ENCODE data around the gene CDK18. TPM values are rescaled to one million over a fixed set of nuclear protein-coding genes. Genes with fewer than 3 reads are reported as not detected.

The CDK18 gene
- total and polyA plus RNA-seq, 2 of the 8 experiments (the other 6 are each of a cell fraction or from before 2014, with no cell fraction given) = 31.2 to 44.0 TPM

- Histone ChIP-seq H2BK5ac (ENCODE audit: low read depth, low read length) (no peak overlapping the region), H3K4me1 (replicated peaks in 1 of 4; ENCODE audit: control insufficient read depth in 3 of 4, insufficient read depth in 4 of 4, low read length in 3 of 4) (peaks cover 8 to 34% (median 23%) of the 10 kb centered on the region in 4 experiments), H2AFZ (ENCODE audit: low read length) (no peak overlapping the region), H3K23ac (ENCODE audit: insufficient read length) (no peak overlapping the region), H3K27me3 (replicated peaks in 1 of 4; ENCODE audit: control insufficient read depth in 3 of 4, extremely low read depth in 1 of 4, insufficient read depth in 3 of 4, low read length in 3 of 4) (no peaks in the 10 kb centered on the region), H3K14ac (ENCODE audit: insufficient read length) (no peak overlapping the region), H3K9me3 (ENCODE audit: insufficient read depth in 2 of 2, low read depth in 1 of 2, low read length in 1 of 2) (no peaks in the 10 kb centered on the region), H4K91ac (replicated peaks; ENCODE audit: insufficient read length, low read length) (no peak overlapping the region), H3K4me2 (ENCODE audit: insufficient read depth in 1 of 2, low read depth in 2 of 2, low read length in 2 of 2) (no peak overlapping the region), H2BK12ac (ENCODE audit: low read depth, low read length) (0 out of 2 replicates have a peak overlapping the region, but pooled peaks have one; percentile 5), H3K4ac (replicated peaks; ENCODE audit: insufficient read length, low read depth, low read length) (no peak overlapping the region), H4K20me1 (replicated peaks in 1 of 2; ENCODE audit: control insufficient read depth in 1 of 2, insufficient read depth in 2 of 2, low read length in 2 of 2) (peaks cover 5 to 8% of the 10 kb centered on the region in 2 experiments), H3K56ac (replicated peaks; ENCODE audit: insufficient read length, low read depth, low read length) (no peak overlapping the region), H2BK15ac (ENCODE audit: low read length) (no peak overlapping the region), H3K79me2 (ENCODE audit: control insufficient read depth in 1 of 2, insufficient read depth in 2 of 2, low read length in 2 of 2) (peaks cover 0 to 3% of the 10 kb centered on the region in 2 experiments; a peak in 1 of 4 replicates), H2AK5ac (ENCODE audit: low read depth, low read length) (peak overlapping the region; percentile 56; the same call in 1 of the 2 replicates), H3K27ac (ENCODE audit: low read depth, low read length) (no peak overlapping the region), H3K79me1 (ENCODE audit: low read depth, low read length) (peaks cover 24% of the 10 kb centered on the region), H3K4me3 (ENCODE audit: extremely low read depth in 1 of 4, insufficient read depth in 2 of 4, low read depth in 3 of 4, low read length in 4 of 4) (no peak overlapping the region), H4K8ac (ENCODE audit: extremely low read depth, insufficient read depth, low read length) (no peak overlapping the region), H3K36me3 (ENCODE audit: control insufficient read depth in 2 of 4, insufficient read depth in 4 of 4, low read length in 3 of 4) (no peaks in the 10 kb centered on the region), H3K9ac (replicated peaks in 1 of 4; ENCODE audit: extremely low read depth in 1 of 4, low read depth in 3 of 4, low read length in 3 of 4) (no peak overlapping the region), H3K23me2 (ENCODE audit: low read depth, low read length) (no peaks in the 10 kb centered on the region), H2BK20ac (ENCODE audit: low read length) (no peak overlapping the region), H3K18ac (ENCODE audit: extremely low read depth, low read length) (no peak overlapping the region), H4K5ac (ENCODE audit: insufficient read length, low read depth, low read length) (no peak overlapping the region), H2BK120ac (replicated peaks; ENCODE audit: low read depth, low read length) (no peak overlapping the region)
- WGBS, 2 experiments (ENCODE audit: extremely low coverage in 1 of 2, insufficient coverage in 1 of 2, insufficient read length in 1 of 2, insufficient replicate concordance in 2 of 2, low coverage in 1 of 2, low lambda C conversion rate in 2 of 2, missing lambda C conversion rate in 1 of 2) = 91% methylated on average over 5 of the region's 5 CpGs; no CpG with 5 or more reads in 1 of the 2 experiments
- FAIRE-seq (no peak), DNase-seq (ENCODE audit: low read depth in 1 of 2, low spot score in 2 of 2) (no peak)
- ChIA-PET POLR2A (ENCODE audit: partially characterized antibody) (interaction anchor here (0.6 to 3.5 kb wide), 4 partner anchors 15 to 56 kb away, joined by 3 to 14 read pairs (median 3); no protein-coding TSS in a partner anchor), CTCF (ENCODE audit: partially characterized antibody) (interaction anchor here (1.0 to 47.3 kb wide), 6 partner anchors 3 to 122 kb away, joined by 3 to 1626 read pairs (median 4); partner anchors contain the start of gene CDK18)
- TF ChIP-seq SIX5 (IDR thresholded peaks at IDR 0.05; ENCODE audit: low read depth, low read length) (no peak), TAF7 (optimal IDR thresholded peaks at IDR 0.05; ENCODE audit: borderline replicate concordance, low read depth, low read length) (no peak), KDM1A (IDR thresholded peaks at IDR 0.05; ENCODE audit: borderline replicate concordance, low read length) (peak; percentile 77; the same call in 1 of the 2 replicates)
Observed at GRCh38 chr1:205517763-205518162, 13.3 kb downstream of the CDK18 start.
